OCI-LY1 (cell line): ENCODE results near the gene ADAM22.

ENCODE experiments used
- H2AFZ ChIP-seq: fragments of 200-600 bp; sonication (generic), shearing (Covaris generic); 2 replicates; pipeline ENCODE4 v1.6.0; 2014; ENCODE audit warnings: antibody characterized with exemption, mild to moderate bottlenecking, low read length
- H3F3A ChIP-seq: fragments of 200-600 bp; sonication (generic), shearing (Covaris generic); 2 replicates; pipeline ENCODE4 v1.6.0; 2014; ENCODE audit warnings: mild to moderate bottlenecking, antibody characterized with exemption, low read length, moderate library complexity; ENCODE audit not compliant: insufficient read depth
- H3K27ac ChIP-seq: fragments of 200-600 bp; sonication (generic); 2 replicates; pipeline ENCODE4 v1.5.1; 2014; ENCODE audit warnings: low read length, mixed run types, mild to moderate bottlenecking, low read depth; ENCODE audit not compliant: poor library complexity, severe bottlenecking
- H3K27me3 ChIP-seq: fragments of 200-600 bp; sonication (generic); 2 replicates; pipeline ENCODE4 v1.6.0; 2014; ENCODE audit warnings: antibody characterized with exemption, mild to moderate bottlenecking, low read length, moderate library complexity; ENCODE audit not compliant: insufficient read depth
- H3K36me3 ChIP-seq: fragments of 200-600 bp; sonication (generic); 2 replicates; pipeline ENCODE4 v1.6.1; 2014; ENCODE audit warnings: mild to moderate bottlenecking, antibody characterized with exemption, low read length, moderate library complexity, mixed read lengths; ENCODE audit not compliant: insufficient read depth
- H3K4me1 ChIP-seq: fragments of 200-600 bp; sonication (generic); 2 replicates; pipeline ENCODE4 v1.5.1; 2014; ENCODE audit warnings: mild to moderate bottlenecking, low read length, moderate library complexity; ENCODE audit not compliant: insufficient read depth, severe bottlenecking
- H3K4me2 ChIP-seq: fragments of 200-600 bp; sonication (generic), shearing (Covaris generic); 2 replicates; pipeline ENCODE4 v1.6.1; 2014; ENCODE audit warnings: low read length
- H3K4me3 ChIP-seq: fragments of 200-600 bp; sonication (generic); 2 replicates; pipeline ENCODE4 v1.5.1; 2014; ENCODE audit warnings: low read length, low read depth, mild to moderate bottlenecking, mixed read lengths; ENCODE audit not compliant: poor library complexity, severe bottlenecking
- H3K79me2 ChIP-seq: fragments of 200-600 bp; shearing (Covaris generic); 2 replicates; pipeline ENCODE4 v1.6.1; 2016; ENCODE audit warnings: mixed run types, low read length, mixed read lengths; ENCODE audit not compliant: insufficient read depth
- H3K9ac ChIP-seq: fragments of 200-600 bp; sonication (generic), shearing (Covaris generic); 2 replicates; pipeline ENCODE4 v1.6.1; 2014; ENCODE audit warnings: mild to moderate bottlenecking, low read length, mixed read lengths
- H3K9me2 ChIP-seq: fragments of 200-600 bp; sonication (generic), shearing (Covaris generic); 2 replicates; pipeline ENCODE4 v1.6.1; 2014; ENCODE audit warnings: low read depth, mild to moderate bottlenecking, low read length, mixed read lengths
- H3K9me3 ChIP-seq: fragments of 200-600 bp; shearing (Covaris generic); 2 replicates; pipeline ENCODE4 v1.6.1; 2014; ENCODE audit warnings: low read length, mixed read lengths
- H4K20me1 ChIP-seq: fragments of 200-600 bp; sonication (generic), shearing (Covaris generic); 2 replicates; pipeline ENCODE4 v1.6.0; 2016; ENCODE audit warnings: mild to moderate bottlenecking, low read length; ENCODE audit not compliant: insufficient read depth
- CTCF ChIP-seq: fragments of 200-600 bp; sonication (generic), shearing (Covaris generic); IDR thresholded peaks from 2 replicates; pipeline ENCODE4 v1.5.1; 2017; ENCODE audit warnings: mild to moderate bottlenecking, antibody characterized with exemption, low read length, moderate library complexity, mixed read lengths
- EZH2 ChIP-seq: fragments of 200-600 bp; sonication (generic), shearing (Covaris generic); IDR thresholded peaks from 2 replicates; pipeline ENCODE4 v1.8.0; 2017; ENCODE audit warnings: borderline replicate concordance, mixed run types, mild to moderate bottlenecking, antibody characterized with exemption, low read length, moderate library complexity, mixed read lengths

ADAM22 gene

GRCh38 chr7:88109612-88110011 is 175.6 kb downstream of the ADAM22 start:
- no peaks in the 10 kb centered on the region for H4K20me1 ChIP-seq
- no peaks in the 10 kb centered on the region for H3K4me1 ChIP-seq
- no peak overlapping the region for H2AFZ ChIP-seq
- no peak overlapping the region for H3K4me2 ChIP-seq
- H3K9me2 ChIP-seq: no peaks in the 10 kb centered on the region
- H3K4me3 ChIP-seq: no peak overlapping the region
- H3K27ac ChIP-seq: no peak overlapping the region
- H3K79me2 ChIP-seq: no peaks in the 10 kb centered on the region
- H3K9ac ChIP-seq: no peak overlapping the region
- TF ChIP-seq CTCF: no peak
- TF ChIP-seq EZH2: no peak
- H3F3A ChIP-seq: no peaks in the 10 kb centered on the region
- no peaks in the 10 kb centered on the region for H3K9me3 ChIP-seq
- no peaks in the 10 kb centered on the region for H3K27me3 ChIP-seq
- H3K36me3 ChIP-seq: no peaks in the 10 kb centered on the region; the same call in 1 of the 2 replicates

- no peaks in the 10 kb centered on the region for H3K4me1 ChIP-seq
- TF ChIP-seq EZH2 (no peak), CTCF (peak; percentile 77)
- no peak overlapping the region for H3K4me3 ChIP-seq
- H3F3A ChIP-seq: no peaks in the 10 kb centered on the region
- H3K9me3 ChIP-seq: no peaks in the 10 kb centered on the region
- H3K27me3 ChIP-seq: no peaks in the 10 kb centered on the region
- no peaks in the 10 kb centered on the region; the same call in 1 of the 2 replicates for H3K36me3 ChIP-seq
- H2AFZ ChIP-seq: no peak overlapping the region
- no peak overlapping the region for H3K27ac ChIP-seq
- no peak overlapping the region for H3K9ac ChIP-seq
- no peak overlapping the region for H3K4me2 ChIP-seq
- no peaks in the 10 kb centered on the region for H3K79me2 ChIP-seq
- no peaks in the 10 kb centered on the region for H3K9me2 ChIP-seq
- no peaks in the 10 kb centered on the region for H4K20me1 ChIP-seq
Observed at GRCh38 chr7:88111140-88111743, 177.2 kb downstream of the ADAM22 start.

GRCh38 chr7:88111954-88112471 is 178.0 kb downstream of the ADAM22 start:
- Histone ChIP-seq H3K4me2 (no peak overlapping the region), H3F3A (no peaks in the 10 kb centered on the region), H3K27ac (no peak overlapping the region), H2AFZ (no peak overlapping the region), H3K9me2 (no peaks in the 10 kb centered on the region), H3K9ac (no peak overlapping the region), H4K20me1 (no peaks in the 10 kb centered on the region), H3K4me3 (no peak overlapping the region), H3K4me1 (no peaks in the 10 kb centered on the region), H3K27me3 (no peaks in the 10 kb centered on the region), H3K9me3 (no peaks in the 10 kb centered on the region), H3K79me2 (no peaks in the 10 kb centered on the region), H3K36me3 (no peaks in the 10 kb centered on the region; the same call in 1 of the 2 replicates)
- TF ChIP-seq EZH2: no peak
- no peak for TF ChIP-seq CTCF
